H9 (cell line): Measurements from ENCODE around the gene DAPP1. TPM values are rescaled to one million over a fixed set of nuclear protein-coding genes. Genes with fewer than 3 reads are reported as not detected.

Experiments used
- DNase-seq: peaks from one replicate; pipeline ENCODE4 v3.0.0-alpha.2; 2017
- H2AFZ ChIP-seq: one replicate; pipeline ENCODE4 v1.6.1; 2013; ENCODE audit warnings: mild to moderate bottlenecking, low read length, control low read depth, moderate library complexity
- H2AK5ac ChIP-seq: 2 replicates; pipeline ENCODE4 v1.6.1; 2013; ENCODE audit warnings: low read length, control low read depth, mixed read lengths; ENCODE audit not compliant: insufficient read length
- H2BK120ac ChIP-seq: one replicate; pipeline ENCODE4 v1.6.1; 2013; ENCODE audit warnings: low read depth, mild to moderate bottlenecking, low read length, control low read depth, inconsistent platforms; ENCODE audit not compliant: poor library complexity, severe bottlenecking
- H2BK12ac ChIP-seq: 2 replicates; pipeline ENCODE4 v1.6.1; 2013; ENCODE audit warnings: low read length, control low read depth, mixed read lengths, low read depth; ENCODE audit not compliant: insufficient read length
- H2BK15ac ChIP-seq: 2 replicates; pipeline ENCODE4 v1.6.1; 2013; ENCODE audit warnings: low read depth, low read length, control low read depth
- H2BK20ac ChIP-seq: one replicate; pipeline ENCODE4 v1.6.1; 2013; ENCODE audit warnings: low read depth, mild to moderate bottlenecking, low read length, control low read depth, inconsistent platforms; ENCODE audit not compliant: poor library complexity, severe bottlenecking
- H2BK5ac ChIP-seq: 2 replicates; pipeline ENCODE4 v1.6.1; 2013; ENCODE audit warnings: low read length, control low read depth, mixed read lengths; ENCODE audit not compliant: insufficient read length
- H3K14ac ChIP-seq: 2 replicates; pipeline ENCODE4 v1.6.1; 2013; ENCODE audit warnings: low read length, control low read depth; ENCODE audit not compliant: insufficient read depth
- H3K18ac ChIP-seq: 2 replicates; pipeline ENCODE4 v1.6.1; 2013; ENCODE audit warnings: low read depth, mild to moderate bottlenecking, mixed read lengths, low read length, control low read depth; ENCODE audit not compliant: insufficient read length
- H3K23ac ChIP-seq: 2 replicates; pipeline ENCODE4 v1.6.1; 2013; ENCODE audit warnings: low read length, control low read depth, mixed read lengths, low read depth; ENCODE audit not compliant: insufficient read length
- H3K23me2 ChIP-seq: 2 replicates; pipeline ENCODE4 v1.6.1; 2013; ENCODE audit warnings: low read depth, mild to moderate bottlenecking, mixed read lengths, low read length, control low read depth; ENCODE audit not compliant: insufficient read length, poor library complexity, severe bottlenecking
- H3K27ac ChIP-seq: 2 replicates; pipeline ENCODE4 v1.5.1; 2013; ENCODE audit warnings: low read length, control low read depth, mixed read lengths, low read depth; ENCODE audit not compliant: insufficient read length
- H3K27me3 ChIP-seq: 2 replicates; pipeline ENCODE4 v1.6.1; 2013; ENCODE audit warnings: low read length, control low read depth, inconsistent platforms; ENCODE audit not compliant: insufficient read depth
- H3K4ac ChIP-seq: 2 replicates; pipeline ENCODE4 v1.6.1; 2013; ENCODE audit warnings: low read depth, mild to moderate bottlenecking, control low read depth, inconsistent platforms, low read length, moderate library complexity
- H3K4me1 ChIP-seq: 2 replicates; pipeline ENCODE4 v1.6.1; 2013; ENCODE audit warnings: low read length, control low read depth, inconsistent platforms; ENCODE audit not compliant: insufficient read depth
- H3K4me2 ChIP-seq: 2 replicates; pipeline ENCODE4 v1.6.1; 2013; ENCODE audit warnings: low read length, control low read depth, mixed read lengths; ENCODE audit not compliant: insufficient read length, insufficient read depth
- H3K56ac ChIP-seq: 2 replicates; pipeline ENCODE4 v1.6.1; 2013; ENCODE audit warnings: low read depth, mild to moderate bottlenecking, mixed read lengths, low read length, control low read depth; ENCODE audit not compliant: insufficient read length
- H3K79me1 ChIP-seq: 2 replicates; pipeline ENCODE4 v1.6.1; 2013; ENCODE audit warnings: low read depth, mild to moderate bottlenecking, moderate library complexity, low read length, control low read depth, inconsistent platforms; ENCODE audit not compliant: insufficient read depth, poor library complexity, severe bottlenecking
- H3K79me2 ChIP-seq: 2 replicates; pipeline ENCODE4 v1.6.1; 2013; ENCODE audit warnings: low read length, control low read depth, inconsistent platforms; ENCODE audit not compliant: insufficient read depth
- H3K9ac ChIP-seq: 2 replicates; pipeline ENCODE4 v1.6.1; 2013; ENCODE audit warnings: low read length, control low read depth, mixed read lengths; ENCODE audit not compliant: insufficient read length; ENCODE audit errors: extremely low read depth
- H3K9me3 ChIP-seq: one replicate; pipeline ENCODE4 v1.6.1; 2013; ENCODE audit warnings: low read depth, low read length, inconsistent platforms; ENCODE audit not compliant: control insufficient read depth
- H3T11ph ChIP-seq: one replicate; pipeline ENCODE4 v1.6.1; 2013; ENCODE audit warnings: mild to moderate bottlenecking, low read length, control low read depth, inconsistent platforms
- H4K20me1 ChIP-seq: one replicate; pipeline ENCODE4 v1.6.1; 2013; ENCODE audit not compliant: control insufficient read depth, insufficient read length, insufficient read depth
- H4K5ac ChIP-seq: 2 replicates; pipeline ENCODE4 v1.6.1; 2013; ENCODE audit warnings: low read depth, mild to moderate bottlenecking, mixed read lengths, low read length, control low read depth; ENCODE audit not compliant: insufficient read length
- H4K8ac ChIP-seq: replicated peaks from 2 replicates; pipeline ENCODE4 v1.6.1; 2013; ENCODE audit warnings: low read length, control low read depth, mixed read lengths, low read depth; ENCODE audit not compliant: insufficient read length
- H4K91ac ChIP-seq: 2 replicates; pipeline ENCODE4 v1.6.1; 2013; ENCODE audit warnings: low read depth, mild to moderate bottlenecking, moderate library complexity, mixed read lengths, low read length, control low read depth; ENCODE audit not compliant: insufficient read length
- H3K27ac Mint-ChIP-seq, 3 experiments: 2 replicates in 2 of 3; 3 replicates in 1 of 3; pipeline ENCODE4 v1.8.0; 2020 to 2021; ENCODE audit warnings: mixed read lengths in 3 of 3, mild to moderate bottlenecking in 1 of 3, moderate library complexity in 1 of 3
- H3K27me3 Mint-ChIP-seq: 2 replicates; pipeline ENCODE4 v1.8.0; 2021; ENCODE audit warnings: low read depth, mild to moderate bottlenecking, moderate library complexity, mixed read lengths
- H3K36me3 Mint-ChIP-seq, 3 experiments: 2 replicates in 2 of 3; 3 replicates in 1 of 3; pipeline ENCODE4 v1.8.0; 2020 to 2021; ENCODE audit warnings: low read depth in 3 of 3, mixed read lengths in 3 of 3; ENCODE audit not compliant: insufficient read depth in 1 of 3
- H3K4me1 Mint-ChIP-seq, 2 experiments: 2 replicates each; pipeline ENCODE4 v1.8.0; 2020; ENCODE audit warnings: mixed read lengths in 2 of 2
- H3K4me3 Mint-ChIP-seq, 2 experiments: 2 replicates in 1 of 2; 3 replicates in 1 of 2; pipeline ENCODE4 v1.8.0; 2020 to 2021; ENCODE audit warnings: mild to moderate bottlenecking in 2 of 2, mixed read lengths in 2 of 2, moderate library complexity in 1 of 2
- H3K9me3 Mint-ChIP-seq, 2 experiments: 2 replicates in 1 of 2; 3 replicates in 1 of 2; pipeline ENCODE4 v1.8.0; 2020; ENCODE audit warnings: mild to moderate bottlenecking in 2 of 2, mixed read lengths in 2 of 2, moderate library complexity in 1 of 2
- CTCF ChIP-seq: fragments of 200-600 bp; sonication (generic); conservative IDR thresholded peaks from 3 replicates; pipeline ENCODE4 v1.8.0; 2021; ENCODE audit warnings: antibody characterized with exemption, mild to moderate bottlenecking
- WGBS: extraction: QIAGEN DNeasy Blood & Tissue Kit; methylation state at CpG from one replicate; pipeline ENCODE4 v1.1.7; 2013; ENCODE audit warnings: missing lambda C conversion rate, low lambda C conversion rate, mixed read lengths; ENCODE audit not compliant: insufficient read length; ENCODE audit errors: extremely low coverage; 5-methylcytosine and 5-hydroxymethylcytosine counted together
- total RNA-seq: library from RNA; stranded (reverse); gene quantifications from 2 replicates; pipeline ENCODE4 v1.2.1, GENCODE V29; 2021

The DAPP1 gene
- total RNA-seq, 1 experiment from 2014 or later = not detected

- Histone ChIP-seq H2BK20ac (no peak overlapping the region), H3K4me2 (no peak overlapping the region), H2AK5ac (no peak overlapping the region), H4K8ac (no peak overlapping the region), H2BK120ac (no peak overlapping the region), H3T11ph (no peak overlapping the region), H3K9ac (no peak overlapping the region), H4K20me1 (no peaks in the 10 kb centered on the region), H4K91ac (no peak overlapping the region), H3K9me3 (no peaks in the 10 kb centered on the region), H3K14ac (no peak overlapping the region), H2BK12ac (no peak overlapping the region), H3K27me3 (no peaks in the 10 kb centered on the region), H2BK5ac (no peak overlapping the region), H3K23me2 (no peaks in the 10 kb centered on the region), H2BK15ac (no peak overlapping the region), H3K56ac (no peak overlapping the region), H3K23ac (no peak overlapping the region), H3K79me1 (no peaks in the 10 kb centered on the region), H3K79me2 (no peaks in the 10 kb centered on the region), H3K4me1 (no peaks in the 10 kb centered on the region), H4K5ac (no peak overlapping the region), H2AFZ (no peak overlapping the region), H3K4ac (no peak overlapping the region), H3K27ac (no peak overlapping the region), H3K18ac (no peak overlapping the region)
- H3K36me3 Mint-ChIP-seq = peaks cover 16 to 32% (median 30%) of the 10 kb centered on the region in 3 experiments
- H3K27me3 Mint-ChIP-seq = no peaks in the 10 kb centered on the region
- DNase-seq = no peak
- WGBS = no CpG with 5 or more reads among the region's 2 CpGs
- no peak overlapping the region for H3K27ac Mint-ChIP-seq
- no peak overlapping the region for H3K4me3 Mint-ChIP-seq
- H3K9me3 Mint-ChIP-seq = no peaks in the 10 kb centered on the region
- no peak for TF ChIP-seq CTCF
- no peaks in the 10 kb centered on the region for H3K4me1 Mint-ChIP-seq
Observed at GRCh38 chr4:99915449-99915848, 98.8 kb downstream of the DAPP1 start.
